ENCODE measurements around the gene SPEF2. TPM values are rescaled to one million over a fixed set of nuclear protein-coding genes. Genes with fewer than 3 reads are reported as not detected.

The SPEF2 gene
- total RNA-seq, 2 donors from 2014 or later: 2.4 to 7.9 TPM

GRCh38 chr5:35804201-35804653, 186.6 kb downstream of the SPEF2 start:
- Histone ChIP-seq H3K36me3 (no peaks in the 10 kb centered on the region), H3K4me1 (replicated peaks) (no peaks in the 10 kb centered on the region), H3K9me3 (no peaks in the 10 kb centered on the region), H3K4me3 (no peak overlapping the region), H3K27ac (no peak overlapping the region), H3K27me3 (replicated peaks; ENCODE audit: insufficient read depth) (no peaks in the 10 kb centered on the region)
- DNase-seq (ENCODE audit: low spot score): no peak
- intact Hi-C loops (cut with DNase I): no loop called here
- TF ChIP-seq POLR2A (IDR thresholded peaks at IDR 0.05): no peak
- TF ChIP-seq CTCF (IDR thresholded peaks at IDR 0.05): no peak
- no peak for TF ChIP-seq POLR2AphosphoS5 (IDR thresholded peaks at IDR 0.05)
- 3% methylated on average over 1 of the region's 1 CpG for WGBS

- TF ChIP-seq CTCF (IDR thresholded peaks at IDR 0.05): no peak
- no peak for TF ChIP-seq POLR2A (IDR thresholded peaks at IDR 0.05)
- TF ChIP-seq POLR2AphosphoS5 (IDR thresholded peaks at IDR 0.05): no peak
- intact Hi-C loops (cut with DNase I): no loop called here
- Histone ChIP-seq H3K27me3 (replicated peaks; ENCODE audit: insufficient read depth) (no peaks in the 10 kb centered on the region), H3K4me3 (no peak overlapping the region), H3K4me1 (replicated peaks) (no peaks in the 10 kb centered on the region), H3K9me3 (no peaks in the 10 kb centered on the region), H3K27ac (no peak overlapping the region), H3K36me3 (no peaks in the 10 kb centered on the region)
- DNase-seq (ENCODE audit: low spot score): no peak
These were observed 187.2 kb downstream of the SPEF2 start for GRCh38 chr5:35804841-35805240.

- H3K9me3 ChIP-seq: no peaks in the 10 kb centered on the region
- TF ChIP-seq POLR2A (IDR thresholded peaks at IDR 0.05) (no peak), CTCF (IDR thresholded peaks at IDR 0.05) (no peak), POLR2AphosphoS5 (IDR thresholded peaks at IDR 0.05) (no peak)
- H3K27me3 ChIP-seq (replicated peaks; ENCODE audit: insufficient read depth): no peaks in the 10 kb centered on the region
- intact Hi-C loops (cut with DNase I): no loop called here
- H3K27ac ChIP-seq: no peak overlapping the region
- H3K4me1 ChIP-seq (replicated peaks): no peaks in the 10 kb centered on the region
- no peak for DNase-seq (ENCODE audit: low spot score)
- H3K36me3 ChIP-seq: no peaks in the 10 kb centered on the region
- H3K4me3 ChIP-seq: no peak overlapping the region
These were observed 192.9 kb downstream of the SPEF2 start for GRCh38 chr5:35810601-35811000.

- TF ChIP-seq CTCF (IDR thresholded peaks at IDR 0.05) (no peak), POLR2A (IDR thresholded peaks at IDR 0.05) (no peak), POLR2AphosphoS5 (IDR thresholded peaks at IDR 0.05) (no peak)
- no peaks in the 10 kb centered on the region for H3K9me3 ChIP-seq
- intact Hi-C loops (cut with DNase I): no loop called here
- no peak for DNase-seq (ENCODE audit: low spot score)
- H3K4me1 ChIP-seq (replicated peaks): no peaks in the 10 kb centered on the region
- H3K4me3 ChIP-seq: no peak overlapping the region
- no peaks in the 10 kb centered on the region for H3K27me3 ChIP-seq (replicated peaks; ENCODE audit: insufficient read depth)
- 83% methylated on average over 3 of the region's 3 CpGs for WGBS
- H3K36me3 ChIP-seq: no peaks in the 10 kb centered on the region
- H3K27ac ChIP-seq: no peak overlapping the region
These were observed 193.6 kb downstream of the SPEF2 start for GRCh38 chr5:35811108-35811741.

- DNase-seq (ENCODE audit: low spot score): no peak
- no peaks in the 10 kb centered on the region for H3K4me1 ChIP-seq (replicated peaks)
- H3K9me3 ChIP-seq: no peaks in the 10 kb centered on the region
- H3K27ac ChIP-seq: no peak overlapping the region
- no peaks in the 10 kb centered on the region for H3K36me3 ChIP-seq
- no peaks in the 10 kb centered on the region for H3K27me3 ChIP-seq (replicated peaks; ENCODE audit: insufficient read depth)
- intact Hi-C loops (cut with DNase I): no loop called here
- no peak overlapping the region for H3K4me3 ChIP-seq
- no peak for TF ChIP-seq POLR2AphosphoS5 (IDR thresholded peaks at IDR 0.05)
- no peak for TF ChIP-seq POLR2A (IDR thresholded peaks at IDR 0.05)
- TF ChIP-seq CTCF (IDR thresholded peaks at IDR 0.05): no peak
- WGBS: 91% methylated on average over 1 of the region's 1 CpG
These were observed 195.9 kb downstream of the SPEF2 start for GRCh38 chr5:35813521-35813920.
